Astrocyte of the cerebellum (primary cell): ENCODE measurements around the gene CD164L2.
"Not testable (repeated sequence)": the region's sequence is repeated elsewhere in the genome, so short reads cannot be mapped to it uniquely, and the experiment has no call there.

Experiments
- DNase-seq: peaks from one replicate; pipeline ENCODE4 v3.0.0-alpha.2; 2011; ENCODE audit warnings: low read depth
- H3K4me3 ChIP-seq: 2 replicates; pipeline ENCODE4 v1.5.1; 2011; ENCODE audit warnings: mild to moderate bottlenecking, low read depth, low read length, moderate library complexity
- in situ Hi-C: cut with HindIII; loops from 2 replicates; pipeline ENCODE4 v1.10.0; 2017; ENCODE audit warnings: low sequenced_read_pairs
- TF ChIP-seq, protein P1 (sequence below): IDR thresholded peaks from 2 replicates; pipeline ENCODE4 v1.5.1; 2012; ENCODE audit warnings: low read length, low read depth, moderate library complexity, mild to moderate bottlenecking; ENCODE audit errors: missing control alignments

The CD164L2 gene

GRCh38 chr1:27413004-27413403, 29.9 kb upstream of the CD164L2 start:
- no peak for DNase-seq
- H3K4me3 ChIP-seq: no peak overlapping the region
- TF ChIP-seq, protein P1, sequence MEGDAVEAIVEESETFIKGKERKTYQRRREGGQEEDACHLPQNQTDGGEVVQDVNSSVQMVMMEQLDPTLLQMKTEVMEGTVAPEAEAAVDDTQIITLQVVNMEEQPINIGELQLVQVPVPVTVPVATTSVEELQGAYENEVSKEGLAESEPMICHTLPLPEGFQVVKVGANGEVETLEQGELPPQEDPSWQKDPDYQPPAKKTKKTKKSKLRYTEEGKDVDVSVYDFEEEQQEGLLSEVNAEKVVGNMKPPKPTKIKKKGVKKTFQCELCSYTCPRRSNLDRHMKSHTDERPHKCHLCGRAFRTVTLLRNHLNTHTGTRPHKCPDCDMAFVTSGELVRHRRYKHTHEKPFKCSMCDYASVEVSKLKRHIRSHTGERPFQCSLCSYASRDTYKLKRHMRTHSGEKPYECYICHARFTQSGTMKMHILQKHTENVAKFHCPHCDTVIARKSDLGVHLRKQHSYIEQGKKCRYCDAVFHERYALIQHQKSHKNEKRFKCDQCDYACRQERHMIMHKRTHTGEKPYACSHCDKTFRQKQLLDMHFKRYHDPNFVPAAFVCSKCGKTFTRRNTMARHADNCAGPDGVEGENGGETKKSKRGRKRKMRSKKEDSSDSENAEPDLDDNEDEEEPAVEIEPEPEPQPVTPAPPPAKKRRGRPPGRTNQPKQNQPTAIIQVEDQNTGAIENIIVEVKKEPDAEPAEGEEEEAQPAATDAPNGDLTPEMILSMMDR: no peak
- in situ Hi-C loops: loop anchor here (5.0 kb wide), 1 partner anchor 204 kb away; no protein-coding TSS in a partner anchor

DNA sequence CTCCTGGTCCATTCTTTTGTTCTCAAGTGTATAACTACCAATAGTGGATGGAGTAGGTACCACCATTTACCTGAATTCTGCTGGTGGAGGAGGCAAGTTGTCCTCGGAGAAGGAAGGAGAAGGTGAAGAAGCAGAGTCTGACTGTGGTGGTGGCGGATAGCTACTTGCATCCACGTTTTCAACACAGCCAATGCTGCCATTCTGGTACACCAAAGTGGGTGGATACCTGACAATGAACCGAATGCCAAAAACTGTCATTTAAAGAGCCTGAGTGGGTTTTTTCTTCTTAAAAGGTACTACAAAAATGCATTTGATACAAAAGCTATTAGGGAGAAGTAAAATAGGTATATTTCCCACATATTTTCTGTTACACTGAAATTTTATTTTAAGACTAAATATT, 29.4 kb upstream of the CD164L2 start:
- no peak overlapping the region for H3K4me3 ChIP-seq
- TF ChIP-seq, protein P1: no peak
- in situ Hi-C loops: loop anchor here (5.0 kb wide), 1 partner anchor 205 kb away; no protein-coding TSS in a partner anchor
- DNase-seq: no peak

DNA sequence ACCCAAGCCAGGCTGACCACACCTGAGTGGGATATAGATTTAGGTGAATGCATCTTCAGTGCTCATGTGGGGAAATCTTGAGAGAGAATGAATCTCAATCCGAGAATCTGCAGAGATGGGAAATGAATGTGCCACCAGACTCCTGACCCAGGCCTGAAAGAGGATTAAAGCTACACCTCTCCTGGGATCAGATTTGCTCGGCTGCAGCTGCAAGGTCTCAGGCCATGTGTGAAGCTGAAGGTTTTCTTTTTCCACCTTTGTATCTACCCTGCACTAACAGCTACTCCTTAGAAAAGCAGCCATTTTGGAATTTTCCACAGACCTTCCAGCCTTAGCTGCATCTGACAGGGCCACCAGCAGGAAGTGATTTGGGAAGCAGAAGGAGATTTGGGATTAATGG, 27.6 kb upstream of the CD164L2 start:
- no peak for DNase-seq
- TF ChIP-seq, protein P1: no peak
- in situ Hi-C loops: loop anchor here (5.0 kb wide), 1 partner anchor 207 kb away; no protein-coding TSS in a partner anchor
- no peak overlapping the region for H3K4me3 ChIP-seq

GRCh38 chr1:27409669-27410068, 26.5 kb upstream of the CD164L2 start:
- in situ Hi-C loops: loop anchor here (5.0 kb wide), 1 partner anchor 208 kb away; no protein-coding TSS in a partner anchor
- H3K4me3 ChIP-seq: no peak overlapping the region
- DNase-seq: no peak
- TF ChIP-seq, protein P1: no peak

DNA sequence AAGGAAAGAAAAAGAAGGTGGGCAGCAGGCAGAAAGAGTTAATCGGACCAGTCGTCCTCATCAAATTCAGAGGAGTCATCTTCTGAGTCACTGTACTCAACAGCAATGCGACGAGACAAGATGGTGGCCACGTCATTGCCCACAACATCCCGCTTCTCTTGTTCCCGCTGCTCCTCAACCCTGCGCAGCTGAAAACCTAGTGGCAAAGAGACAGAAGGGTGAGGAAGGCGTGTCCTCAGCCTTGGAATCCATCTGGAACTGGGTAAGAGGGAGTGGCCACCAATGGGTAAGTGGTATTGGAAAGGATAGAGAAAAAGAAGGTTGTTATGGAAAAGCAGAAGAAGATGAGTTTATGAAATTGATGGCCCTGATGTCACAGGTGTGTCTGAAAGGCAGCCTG, 25.0 kb upstream of the CD164L2 start:
- no peak overlapping the region for H3K4me3 ChIP-seq
- TF ChIP-seq, protein P1: no peak

DNA sequence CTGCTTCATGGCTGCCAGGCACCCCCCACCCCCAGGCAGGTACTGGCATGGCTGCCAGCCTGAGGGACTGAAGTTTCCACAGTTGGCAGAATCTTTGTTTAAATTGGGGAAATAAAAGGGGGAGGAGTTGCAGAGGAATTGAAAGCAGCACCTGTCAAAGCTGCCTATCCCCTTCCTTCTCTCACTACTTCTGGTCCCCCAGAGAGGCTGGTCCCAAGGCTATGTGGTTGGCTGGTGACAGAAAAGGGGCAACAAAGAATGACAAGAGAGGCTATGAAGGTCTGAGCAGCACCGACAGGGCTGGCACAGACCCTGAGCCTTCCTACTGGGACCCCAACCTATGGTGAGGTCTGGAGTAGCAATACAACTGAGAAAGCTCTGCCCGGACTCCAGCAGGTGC, 23.7 kb upstream of the CD164L2 start:
- DNase-seq, in situ Hi-C loops, H3K4me3 ChIP-seq: not testable (repeated sequence)

More for the DNA sequence above, 25.0 kb upstream of the CD164L2 start:
- in situ Hi-C loops: no loop called here
- no peak for DNase-seq

DNA sequence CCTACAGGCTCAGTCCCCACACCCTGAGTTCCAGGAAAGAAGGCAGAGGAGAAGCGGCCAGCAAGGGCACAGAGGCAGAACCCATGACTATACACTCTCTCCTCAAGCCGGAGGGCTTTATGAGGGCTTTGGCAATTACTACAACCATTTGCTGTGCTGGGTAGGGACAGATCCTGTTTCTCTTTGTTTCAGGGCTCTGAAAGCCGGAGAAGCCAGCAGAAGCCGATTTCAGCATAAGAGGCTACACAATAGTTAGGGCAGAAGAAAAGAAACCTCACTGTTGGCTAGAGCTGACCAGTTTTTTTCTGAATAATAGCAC, 23.2 kb upstream of the CD164L2 start:
- H3K4me3 ChIP-seq: no peak overlapping the region
- in situ Hi-C loops: no loop called here
- DNase-seq: no peak
- TF ChIP-seq, protein P1: no peak
